ENCODE results near the gene USP9Y. TPM values are rescaled to one million over a fixed set of nuclear protein-coding genes. Genes with fewer than 3 reads are reported as not detected.

Gene USP9Y
- total and polyA plus RNA-seq, 3 donors from 2014 or later, result 13.7 to 38.9 (median 36.5) TPM

DNA sequence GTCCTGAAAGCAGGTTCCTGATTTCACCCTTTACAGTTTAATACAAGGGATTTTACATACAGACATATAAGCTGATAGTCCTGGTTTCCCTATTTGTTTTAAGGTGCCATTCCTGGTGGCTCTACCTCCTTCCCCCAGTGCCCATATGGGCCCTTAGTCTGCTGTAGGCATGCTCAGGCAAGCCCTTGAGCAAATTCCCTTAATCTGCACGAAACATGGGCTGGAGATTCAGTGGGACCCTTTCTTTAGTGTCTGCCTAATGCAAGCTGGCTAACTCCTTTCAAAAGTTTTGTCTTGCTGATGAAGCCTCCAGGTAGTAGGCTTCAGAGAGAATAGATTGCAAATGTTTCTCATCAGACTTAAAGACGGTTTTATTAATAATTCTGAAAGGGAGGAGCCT, 22.9 kb upstream of the USP9Y start:
- intact Hi-C loops (cut with DNase I; ENCODE audit: low total_unique reads), result no loop called here
- DNase-seq, result no peak
- Histone ChIP-seq H3K36me3 (ENCODE audit: low read depth, missing control alignments) (no peaks in the 10 kb centered on the region), H3K9me3 (no peaks in the 10 kb centered on the region), H3K4me1 (no peaks in the 10 kb centered on the region), H3K27me3 (no peaks in the 10 kb centered on the region), H3K4me3 (no peak overlapping the region), H3K27ac (no peak overlapping the region)
- 85 to 88% methylated on average over 2 of the region's 2 CpGs for WGBS, 2 donors
- TF ChIP-seq, protein P1, sequence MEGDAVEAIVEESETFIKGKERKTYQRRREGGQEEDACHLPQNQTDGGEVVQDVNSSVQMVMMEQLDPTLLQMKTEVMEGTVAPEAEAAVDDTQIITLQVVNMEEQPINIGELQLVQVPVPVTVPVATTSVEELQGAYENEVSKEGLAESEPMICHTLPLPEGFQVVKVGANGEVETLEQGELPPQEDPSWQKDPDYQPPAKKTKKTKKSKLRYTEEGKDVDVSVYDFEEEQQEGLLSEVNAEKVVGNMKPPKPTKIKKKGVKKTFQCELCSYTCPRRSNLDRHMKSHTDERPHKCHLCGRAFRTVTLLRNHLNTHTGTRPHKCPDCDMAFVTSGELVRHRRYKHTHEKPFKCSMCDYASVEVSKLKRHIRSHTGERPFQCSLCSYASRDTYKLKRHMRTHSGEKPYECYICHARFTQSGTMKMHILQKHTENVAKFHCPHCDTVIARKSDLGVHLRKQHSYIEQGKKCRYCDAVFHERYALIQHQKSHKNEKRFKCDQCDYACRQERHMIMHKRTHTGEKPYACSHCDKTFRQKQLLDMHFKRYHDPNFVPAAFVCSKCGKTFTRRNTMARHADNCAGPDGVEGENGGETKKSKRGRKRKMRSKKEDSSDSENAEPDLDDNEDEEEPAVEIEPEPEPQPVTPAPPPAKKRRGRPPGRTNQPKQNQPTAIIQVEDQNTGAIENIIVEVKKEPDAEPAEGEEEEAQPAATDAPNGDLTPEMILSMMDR (IDR thresholded peaks at IDR 0.05), result no peak
- TF ChIP-seq POLR2A (IDR thresholded peaks at IDR 0.05), result no peak

DNA sequence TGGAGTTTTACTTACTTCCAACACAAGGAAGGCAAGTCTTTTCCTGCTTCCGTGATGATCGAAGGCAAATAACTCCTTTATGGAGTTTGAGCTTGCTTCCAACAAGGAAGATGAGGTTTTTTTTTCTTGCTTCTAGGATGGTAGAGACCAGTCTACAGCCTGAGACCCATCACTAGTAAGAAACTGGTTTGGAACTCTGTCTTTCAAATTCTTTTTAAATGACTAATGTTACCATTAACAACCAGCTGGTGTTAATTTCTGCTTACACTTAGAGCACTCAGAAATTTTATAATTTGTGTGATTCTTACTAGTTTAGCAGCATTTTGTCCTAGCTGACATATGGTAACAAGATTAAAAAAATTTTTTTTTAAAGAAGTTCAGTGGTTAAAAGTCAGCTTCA, 19.5 kb upstream of the USP9Y start:
- no peak for TF ChIP-seq POLR2A (IDR thresholded peaks at IDR 0.05)
- TF ChIP-seq, protein P1 (IDR thresholded peaks at IDR 0.05), result no peak
- Histone ChIP-seq H3K36me3 (ENCODE audit: low read depth, missing control alignments) (no peaks in the 10 kb centered on the region), H3K4me1 (no peaks in the 10 kb centered on the region), H3K9me3 (no peaks in the 10 kb centered on the region), H3K27ac (no peak overlapping the region), H3K27me3 (no peaks in the 10 kb centered on the region), H3K4me3 (no peak overlapping the region)
- intact Hi-C loops (cut with DNase I; ENCODE audit: low total_unique reads), result no loop called here
- DNase-seq, result no peak
- 44 to 74% methylated on average over 2 of the region's 2 CpGs for WGBS, 2 donors

DNA sequence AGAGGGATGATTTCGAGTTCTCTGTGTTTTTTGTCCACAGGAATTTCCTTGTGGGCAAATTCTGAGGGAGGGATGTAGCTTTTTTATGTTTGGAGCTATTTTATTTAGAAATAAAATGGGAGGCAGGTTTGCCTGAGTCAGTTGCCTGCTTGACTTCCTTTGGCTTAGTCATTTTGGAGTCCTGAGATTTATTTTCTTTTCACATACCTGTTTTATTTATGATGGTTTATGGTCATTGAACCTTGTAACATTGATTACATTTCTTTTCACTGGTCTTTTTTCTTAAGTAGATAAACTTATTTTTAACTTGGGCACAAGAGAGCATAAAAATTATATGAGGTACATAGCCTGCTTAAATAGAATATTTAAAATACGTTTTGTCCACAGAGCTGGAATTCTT, 12.7 kb upstream of the USP9Y start:
- no peaks in the 10 kb centered on the region for H3K9me3 ChIP-seq
- intact Hi-C loops (cut with DNase I; ENCODE audit: low total_unique reads), result no loop called here
- H3K27ac ChIP-seq, result no peak overlapping the region
- no peaks in the 10 kb centered on the region for H3K4me1 ChIP-seq
- H3K27me3 ChIP-seq, result no peaks in the 10 kb centered on the region
- DNase-seq, result no peak
- H3K4me3 ChIP-seq, result no peak overlapping the region
- TF ChIP-seq POLR2A (IDR thresholded peaks at IDR 0.05), result no peak
- TF ChIP-seq, protein P1 (IDR thresholded peaks at IDR 0.05), result no peak
- H3K36me3 ChIP-seq (ENCODE audit: low read depth, missing control alignments), result no peaks in the 10 kb centered on the region
- 73 to 86% methylated on average over 2 of the region's 2 CpGs for WGBS, 2 donors

DNA sequence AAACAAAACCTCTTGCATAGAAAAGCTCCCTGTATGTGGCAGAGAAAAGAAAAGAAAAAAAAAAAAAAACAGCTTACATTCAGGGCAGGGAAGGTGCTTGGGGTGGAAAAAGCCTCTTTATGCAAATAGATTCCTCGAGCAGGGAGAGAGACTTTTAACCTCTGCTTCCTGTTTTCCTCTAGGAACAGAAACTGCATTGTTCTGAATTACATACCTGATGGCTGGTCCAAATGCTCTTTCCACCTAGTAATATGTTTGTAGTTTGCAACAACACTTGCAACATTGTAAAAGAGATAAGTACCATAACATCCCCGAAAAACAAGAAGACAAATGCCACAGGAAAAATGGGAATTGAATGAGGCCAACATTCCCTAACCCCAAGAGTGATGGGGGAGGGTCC, 944 bp upstream of the USP9Y start:
- no peaks in the 10 kb centered on the region for H3K36me3 ChIP-seq (ENCODE audit: low read depth, missing control alignments)
- no peaks in the 10 kb centered on the region for H3K9me3 ChIP-seq
- 40 to 45% methylated on average over 2 of the region's 2 CpGs for WGBS, 2 donors
- TF ChIP-seq, protein P1 (IDR thresholded peaks at IDR 0.05), result no peak
- TF ChIP-seq POLR2A (IDR thresholded peaks at IDR 0.05), result no peak
- H3K27me3 ChIP-seq, result no peaks in the 10 kb centered on the region
- no peaks in the 10 kb centered on the region for H3K4me1 ChIP-seq
- no peak for DNase-seq
- no peak overlapping the region for H3K27ac ChIP-seq
- H3K4me3 ChIP-seq, result no peak overlapping the region
- intact Hi-C loops (cut with DNase I; ENCODE audit: low total_unique reads), result no loop called here

DNA sequence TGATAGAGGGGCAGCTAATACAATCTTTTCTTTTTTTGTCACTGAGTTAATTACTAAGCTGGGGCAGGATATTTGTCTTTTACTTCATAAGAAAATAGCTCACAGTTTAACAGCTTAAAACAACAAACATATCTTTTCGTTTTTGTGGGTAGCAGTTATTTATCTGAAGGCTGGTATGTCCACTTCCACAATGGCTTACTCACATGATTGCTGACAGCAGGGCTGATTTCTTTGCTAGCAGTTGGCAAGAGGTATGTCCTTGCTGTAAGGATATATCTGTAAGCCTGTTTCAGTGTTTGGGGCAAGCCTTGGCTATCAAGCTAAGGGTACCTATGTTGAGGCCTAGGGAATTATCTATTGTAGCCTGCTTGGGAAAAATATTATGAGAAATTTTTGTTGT, 1.1 kb downstream of the USP9Y start:
- H3K4me3 ChIP-seq, result no peak overlapping the region
- H3K9me3 ChIP-seq, result no peaks in the 10 kb centered on the region
- no peaks in the 10 kb centered on the region for H3K4me1 ChIP-seq
- H3K36me3 ChIP-seq (ENCODE audit: low read depth, missing control alignments), result no peaks in the 10 kb centered on the region
- H3K27ac ChIP-seq, result no peak overlapping the region
- no peaks in the 10 kb centered on the region for H3K27me3 ChIP-seq
- intact Hi-C loops (cut with DNase I; ENCODE audit: low total_unique reads), result no loop called here
- WGBS, 2 donors, result 25 to 64% methylated on average over 1 of the region's 1 CpG
- no peak for DNase-seq
- TF ChIP-seq, protein P1 (IDR thresholded peaks at IDR 0.05), result no peak
- no peak for TF ChIP-seq POLR2A (IDR thresholded peaks at IDR 0.05)

Data from testis (tissue), 3 donors.